PC-3 (cell line): Measurements from ENCODE around the gene TSKS. TPM values are rescaled to one million over a fixed set of nuclear protein-coding genes. Genes with fewer than 3 reads are reported as not detected.

ENCODE experiments used
- ATAC-seq: fragments of 200-7000 bp; cut with Tn5 transposase; 2 replicates; pipeline ENCODE4 v1.9.1; 2020; ENCODE audit warnings: mild to moderate bottlenecking, moderate library complexity
- BruUV-seq: library from RNA; stranded (reverse); fragments of 400-500 nt; replicated peaks from 2 replicates; lab custom pipeline; 2021; lab: Mats Ljungman, UMichigan
- CTCF ChIA-PET: fragments of 300-600 bp; sonication (Branson Sonifier 250); formaldehyde crosslinking; loops from one replicate; lab custom pipeline; 2022; ENCODE audit warnings: antibody characterized with exemption; lab: Charles Lee
- POLR2A ChIA-PET: fragments of 300-600 bp; sonication (Branson Sonifier 250); formaldehyde crosslinking; loops from one replicate; lab custom pipeline; 2022; ENCODE audit warnings: antibody characterized with exemption; ENCODE audit not compliant: unreplicated experiment; lab: Charles Lee
- DNase-seq: peaks from one replicate; pipeline ENCODE4 v3.0.0-alpha.2; 2015
- H2AFZ ChIP-seq: fragments of 300-600 bp; sonication (generic); 2 replicates; pipeline ENCODE4 v1.6.0; 2016; ENCODE audit warnings: antibody characterized with exemption, low read length
- H3F3A ChIP-seq: fragments of 300-600 bp; sonication (generic); one replicate; pipeline ENCODE4 v1.6.0; 2017; ENCODE audit warnings: antibody characterized with exemption, low read length, control low read depth, mild to moderate bottlenecking; ENCODE audit not compliant: unreplicated experiment
- H3K27ac ChIP-seq: fragments of 300-600 bp; sonication (generic); 2 replicates; pipeline ENCODE4 v1.5.1; 2016; ENCODE audit warnings: mild to moderate bottlenecking, low read length
- H3K27me3 ChIP-seq: fragments of 300-600 bp; sonication (generic); 2 replicates; pipeline ENCODE4 v1.6.1; 2016; ENCODE audit warnings: low read length, mixed read lengths
- H3K36me3 ChIP-seq: fragments of 300-600 bp; sonication (generic); 2 replicates; pipeline ENCODE4 v1.6.1; 2016; ENCODE audit warnings: low read depth, mixed run types, low read length, mixed read lengths
- H3K4me1 ChIP-seq: fragments of 300-600 bp; sonication (generic); 2 replicates; pipeline ENCODE4 v1.5.1; 2016; ENCODE audit warnings: low read length; ENCODE audit not compliant: insufficient read depth
- H3K4me2 ChIP-seq: fragments of 300-600 bp; sonication (generic); 2 replicates; pipeline ENCODE4 v1.6.0; 2016; ENCODE audit warnings: low read length
- H3K4me3 ChIP-seq: fragments of 300-600 bp; sonication (generic); 2 replicates; pipeline ENCODE4 v1.5.1; 2016; ENCODE audit warnings: mild to moderate bottlenecking, low read length, mixed read lengths
- H3K79me2 ChIP-seq: fragments of 300-600 bp; sonication (generic); 2 replicates; pipeline ENCODE4 v1.6.1; 2017; ENCODE audit warnings: low read length, mixed read lengths
- H3K9ac ChIP-seq: fragments of 300-600 bp; sonication (generic); 2 replicates; pipeline ENCODE4 v1.6.0; 2016; ENCODE audit warnings: mild to moderate bottlenecking, low read length
- H3K9me2 ChIP-seq: fragments of 300-600 bp; sonication (generic); replicated peaks from 2 replicates; pipeline ENCODE4 v1.6.1; 2016; ENCODE audit warnings: mixed run types, low read length, mixed read lengths
- H3K9me3 ChIP-seq: fragments of 300-600 bp; sonication (generic); 2 replicates; pipeline ENCODE4 v1.6.1; 2016; ENCODE audit warnings: low read length, mixed read lengths
- H4K20me1 ChIP-seq: fragments of 300-600 bp; sonication (generic); 2 replicates; pipeline ENCODE4 v1.6.1; 2016; ENCODE audit warnings: low read length, mixed read lengths
- EZH2 ChIP-seq: fragments of 300-600 bp; sonication (generic); IDR thresholded peaks from one replicate; pipeline ENCODE4 v1.6.1; 2017; ENCODE audit warnings: antibody characterized with exemption, mild to moderate bottlenecking, low read length; ENCODE audit not compliant: unreplicated experiment
- EZH2phosphoT487 ChIP-seq: fragments of 300-600 bp; sonication (generic); IDR thresholded peaks from 2 replicates; pipeline ENCODE4 v1.6.1; 2018; ENCODE audit warnings: mild to moderate bottlenecking, antibody characterized with exemption, low read length, borderline replicate concordance
- intact Hi-C: fragments of 100-400 bp; cut with micrococcal nuclease; formaldehyde crosslinking; loops from 2 replicates; pipeline ENCODE4 v1.9.0; 2023
- total RNA-seq: library from RNA; depleted of rRNA; stranded (reverse); fragments of >200 nt; gene quantifications from 2 replicates; pipeline ENCODE4 v1.2.3, GENCODE V29; 2014
- TF ChIP-seq, protein P1 (sequence below): fragments of 300-600 bp; sonication (generic); conservative IDR thresholded peaks from 2 replicates; pipeline ENCODE4 v1.5.1; 2017; ENCODE audit warnings: antibody characterized with exemption, low read depth, mild to moderate bottlenecking, low read length

TSKS gene
- total RNA-seq, 1 experiment from 2014 or later, result not detected

GRCh38 chr19:49776371-49776764 lies 13.3 kb upstream of the TSKS start:
- H3K79me2 ChIP-seq, result peaks cover 12% of the 10 kb centered on the region; the same call in 1 of the 2 replicates
- CTCF ChIA-PET, result no interaction called here
- H3K4me2 ChIP-seq, result no peak overlapping the region

GRCh38 chr19:49775742-49776370 lies 12.8 kb upstream of the TSKS start:
- Histone ChIP-seq H3K9me3 (no peaks in the 10 kb centered on the region), H3K9me2 (no peaks in the 10 kb centered on the region), H3K36me3 (no peaks in the 10 kb centered on the region; the same call in 1 of the 2 replicates), H3K27me3 (no peaks in the 10 kb centered on the region), H2AFZ (no peak overlapping the region), H3K4me2 (no peak overlapping the region), H3K27ac (no peak overlapping the region), H4K20me1 (no peaks in the 10 kb centered on the region), H3K9ac (no peak overlapping the region), H3F3A (no peaks in the 10 kb centered on the region), H3K4me1 (no peaks in the 10 kb centered on the region), H3K4me3 (no peak overlapping the region), H3K79me2 (peaks cover 16% of the 10 kb centered on the region; the same call in 1 of the 2 replicates)
- CTCF ChIA-PET, result no interaction called here
- BruUV-seq, result no TSS peak
- ATAC-seq (no peak; the same call in 1 of the 2 replicates), DNase-seq (no peak)
- TF ChIP-seq EZH2, result no peak
- TF ChIP-seq, protein P1, sequence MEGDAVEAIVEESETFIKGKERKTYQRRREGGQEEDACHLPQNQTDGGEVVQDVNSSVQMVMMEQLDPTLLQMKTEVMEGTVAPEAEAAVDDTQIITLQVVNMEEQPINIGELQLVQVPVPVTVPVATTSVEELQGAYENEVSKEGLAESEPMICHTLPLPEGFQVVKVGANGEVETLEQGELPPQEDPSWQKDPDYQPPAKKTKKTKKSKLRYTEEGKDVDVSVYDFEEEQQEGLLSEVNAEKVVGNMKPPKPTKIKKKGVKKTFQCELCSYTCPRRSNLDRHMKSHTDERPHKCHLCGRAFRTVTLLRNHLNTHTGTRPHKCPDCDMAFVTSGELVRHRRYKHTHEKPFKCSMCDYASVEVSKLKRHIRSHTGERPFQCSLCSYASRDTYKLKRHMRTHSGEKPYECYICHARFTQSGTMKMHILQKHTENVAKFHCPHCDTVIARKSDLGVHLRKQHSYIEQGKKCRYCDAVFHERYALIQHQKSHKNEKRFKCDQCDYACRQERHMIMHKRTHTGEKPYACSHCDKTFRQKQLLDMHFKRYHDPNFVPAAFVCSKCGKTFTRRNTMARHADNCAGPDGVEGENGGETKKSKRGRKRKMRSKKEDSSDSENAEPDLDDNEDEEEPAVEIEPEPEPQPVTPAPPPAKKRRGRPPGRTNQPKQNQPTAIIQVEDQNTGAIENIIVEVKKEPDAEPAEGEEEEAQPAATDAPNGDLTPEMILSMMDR, result no peak
- TF ChIP-seq EZH2phosphoT487, result no peak
- intact Hi-C loops, result no loop called here
- POLR2A ChIA-PET, result interaction anchor here (0.6 kb wide), 1 partner anchor 10 kb away, joined by 5 read pairs; no protein-coding TSS in a partner anchor

More at GRCh38 chr19:49776371-49776764, 13.3 kb upstream of the TSKS start:
- Histone ChIP-seq H3F3A (no peaks in the 10 kb centered on the region), H3K9me2 (no peaks in the 10 kb centered on the region), H3K27me3 (no peaks in the 10 kb centered on the region), H3K4me3 (no peak overlapping the region), H3K9ac (no peak overlapping the region), H2AFZ (no peak overlapping the region), H3K9me3 (no peaks in the 10 kb centered on the region), H4K20me1 (no peaks in the 10 kb centered on the region), H3K27ac (no peak overlapping the region), H3K36me3 (no peaks in the 10 kb centered on the region; the same call in 1 of the 2 replicates), H3K4me1 (no peaks in the 10 kb centered on the region)
- TF ChIP-seq EZH2, result no peak
- TF ChIP-seq, protein P1, result no peak
- no peak for TF ChIP-seq EZH2phosphoT487
- POLR2A ChIA-PET, result interaction anchor here (0.6 kb wide), 1 partner anchor 9 kb away, joined by 5 read pairs; no protein-coding TSS in a partner anchor
- BruUV-seq, result no TSS peak
- intact Hi-C loops, result no loop called here
- ATAC-seq, result no peak
- no peak for DNase-seq

DNA sequence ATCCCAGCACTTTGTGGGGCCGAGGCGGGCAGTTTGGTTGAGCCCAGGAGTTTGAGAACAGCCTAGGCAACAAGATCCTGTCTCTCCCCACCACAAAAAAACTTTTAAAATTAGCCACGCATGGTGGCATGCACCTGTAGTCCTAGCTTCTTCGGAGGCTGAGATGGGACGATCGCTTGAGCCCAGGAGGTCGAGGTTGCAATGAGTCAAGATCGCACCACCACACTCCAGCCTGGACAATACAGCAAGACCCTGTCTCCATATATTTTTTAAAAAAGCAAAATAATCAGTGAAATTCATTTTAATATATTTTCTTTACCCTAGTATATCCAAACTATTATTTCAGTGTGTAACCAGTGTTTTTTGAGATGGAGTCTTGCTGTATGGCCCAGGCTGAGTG lies 11.9 kb upstream of the TSKS start:
- no TSS peak for BruUV-seq
- no peaks in the 10 kb centered on the region for H3K9me3 ChIP-seq

More for the DNA sequence above, 11.9 kb upstream of the TSKS start:
- H3K27me3 ChIP-seq, result no peaks in the 10 kb centered on the region
- POLR2A ChIA-PET, result no interaction called here
- H3F3A ChIP-seq, result no peaks in the 10 kb centered on the region
- H3K9ac ChIP-seq, result no peak overlapping the region
- no peaks in the 10 kb centered on the region for H3K4me1 ChIP-seq
- H3K79me2 ChIP-seq, result peaks cover 25% of the 10 kb centered on the region; the same call in 1 of the 2 replicates
- no peak overlapping the region for H3K4me3 ChIP-seq
- CTCF ChIA-PET, result no interaction called here
- H3K4me2 ChIP-seq, result no peak overlapping the region
- no peak overlapping the region for H3K27ac ChIP-seq
- ATAC-seq (no peak), DNase-seq (no peak)
- no peaks in the 10 kb centered on the region for H3K9me2 ChIP-seq
- TF ChIP-seq EZH2, result no peak
- H3K36me3 ChIP-seq, result no peaks in the 10 kb centered on the region; the same call in 1 of the 2 replicates
- no peaks in the 10 kb centered on the region for H4K20me1 ChIP-seq
- H2AFZ ChIP-seq, result no peak overlapping the region
- intact Hi-C loops, result no loop called here
